ENCODE measurements around the gene AVPR2.

The AVPR2 gene

DNA sequence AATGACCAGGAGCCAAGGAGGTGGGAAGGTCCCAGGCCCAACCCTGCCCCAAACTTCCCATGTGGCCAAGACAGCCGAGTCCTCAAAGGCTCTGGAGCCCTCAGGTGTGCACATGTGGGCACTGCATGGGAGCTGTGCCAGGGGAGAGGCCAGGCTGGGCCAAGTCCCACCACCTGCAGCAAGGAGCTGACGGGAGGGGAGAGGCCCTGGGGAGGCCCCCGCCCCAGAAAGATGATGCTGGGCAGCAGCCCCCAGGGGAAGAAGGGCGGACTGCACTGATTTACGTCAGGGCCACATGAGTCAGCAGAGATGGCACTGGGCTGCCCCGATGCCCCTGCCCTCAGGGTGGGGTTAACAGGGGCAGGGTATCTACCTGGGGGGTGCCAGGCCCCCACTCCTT lies 19.9 kb upstream of the AVPR2 start (continued):
- TF ChIP-seq KLF8 (tag by site-specific recombination; IDR thresholded peaks at IDR 0.05) = no peak
- TF ChIP-seq ZNF626 (tag by site-specific recombination; IDR thresholded peaks at IDR 0.05) = no peak
- TF ChIP-seq ZBTB20 (tag by site-specific recombination; IDR thresholded peaks at IDR 0.05) = no peak
- TF ChIP-seq ZNF366 (tag by site-specific recombination; conservative IDR thresholded peaks at IDR 0.05) = no peak
- TF ChIP-seq MZF1 (tag by site-specific recombination; IDR thresholded peaks at IDR 0.05; ENCODE audit: borderline replicate concordance) = no peak
- TF ChIP-seq SP3 (tag by site-specific recombination; IDR thresholded peaks at IDR 0.05) = no peak
- TF ChIP-seq TCF7L2 (IDR thresholded peaks at IDR 0.05; ENCODE audit: borderline replicate concordance, low read depth, low read length) = no peak
- TF ChIP-seq, protein P1, sequence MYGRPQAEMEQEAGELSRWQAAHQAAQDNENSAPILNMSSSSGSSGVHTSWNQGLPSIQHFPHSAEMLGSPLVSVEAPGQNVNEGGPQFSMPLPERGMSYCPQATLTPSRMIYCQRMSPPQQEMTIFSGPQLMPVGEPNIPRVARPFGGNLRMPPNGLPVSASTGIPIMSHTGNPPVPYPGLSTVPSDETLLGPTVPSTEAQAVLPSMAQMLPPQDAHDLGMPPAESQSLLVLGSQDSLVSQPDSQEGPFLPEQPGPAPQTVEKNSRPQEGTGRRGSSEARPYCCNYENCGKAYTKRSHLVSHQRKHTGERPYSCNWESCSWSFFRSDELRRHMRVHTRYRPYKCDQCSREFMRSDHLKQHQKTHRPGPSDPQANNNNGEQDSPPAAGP (tag by site-specific recombination; IDR thresholded peaks at IDR 0.05) = peak; percentile 51
- TF ChIP-seq, protein P2, sequence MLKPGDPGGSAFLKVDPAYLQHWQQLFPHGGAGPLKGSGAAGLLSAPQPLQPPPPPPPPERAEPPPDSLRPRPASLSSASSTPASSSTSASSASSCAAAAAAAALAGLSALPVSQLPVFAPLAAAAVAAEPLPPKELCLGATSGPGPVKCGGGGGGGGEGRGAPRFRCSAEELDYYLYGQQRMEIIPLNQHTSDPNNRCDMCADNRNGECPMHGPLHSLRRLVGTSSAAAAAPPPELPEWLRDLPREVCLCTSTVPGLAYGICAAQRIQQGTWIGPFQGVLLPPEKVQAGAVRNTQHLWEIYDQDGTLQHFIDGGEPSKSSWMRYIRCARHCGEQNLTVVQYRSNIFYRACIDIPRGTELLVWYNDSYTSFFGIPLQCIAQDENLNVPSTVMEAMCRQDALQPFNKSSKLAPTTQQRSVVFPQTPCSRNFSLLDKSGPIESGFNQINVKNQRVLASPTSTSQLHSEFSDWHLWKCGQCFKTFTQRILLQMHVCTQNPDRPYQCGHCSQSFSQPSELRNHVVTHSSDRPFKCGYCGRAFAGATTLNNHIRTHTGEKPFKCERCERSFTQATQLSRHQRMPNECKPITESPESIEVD (tag by site-specific recombination; IDR thresholded peaks at IDR 0.05) = no peak
- TF ChIP-seq ZNF221 (tag by site-specific recombination; IDR thresholded peaks at IDR 0.05; ENCODE audit: borderline replicate concordance) = no peak
- no peak for TF ChIP-seq ZNF658 (tag by site-specific recombination; IDR thresholded peaks at IDR 0.05)
- no peak for TF ChIP-seq ZNF48 (tag by site-specific recombination; IDR thresholded peaks at IDR 0.05)
- no peak for TF ChIP-seq ZNF830 (tag by site-specific recombination; IDR thresholded peaks at IDR 0.05; ENCODE audit: low read depth)
- TF ChIP-seq ZIC2 (tag by site-specific recombination; IDR thresholded peaks at IDR 0.05) = peak; percentile 31; the same call in 1 of the 2 replicates
- TF ChIP-seq, protein P3, sequence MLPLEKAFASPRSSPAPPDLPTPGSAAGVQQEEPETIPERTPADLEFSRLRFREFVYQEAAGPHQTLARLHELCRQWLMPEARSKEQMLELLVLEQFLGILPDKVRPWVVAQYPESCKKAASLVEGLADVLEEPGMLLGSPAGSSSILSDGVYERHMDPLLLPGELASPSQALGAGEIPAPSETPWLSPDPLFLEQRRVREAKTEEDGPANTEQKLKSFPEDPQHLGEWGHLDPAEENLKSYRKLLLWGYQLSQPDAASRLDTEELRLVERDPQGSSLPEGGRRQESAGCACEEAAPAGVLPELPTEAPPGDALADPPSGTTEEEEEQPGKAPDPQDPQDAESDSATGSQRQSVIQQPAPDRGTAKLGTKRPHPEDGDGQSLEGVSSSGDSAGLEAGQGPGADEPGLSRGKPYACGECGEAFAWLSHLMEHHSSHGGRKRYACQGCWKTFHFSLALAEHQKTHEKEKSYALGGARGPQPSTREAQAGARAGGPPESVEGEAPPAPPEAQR (tag by site-specific recombination; IDR thresholded peaks at IDR 0.05) = no peak
- TF ChIP-seq, protein P4, sequence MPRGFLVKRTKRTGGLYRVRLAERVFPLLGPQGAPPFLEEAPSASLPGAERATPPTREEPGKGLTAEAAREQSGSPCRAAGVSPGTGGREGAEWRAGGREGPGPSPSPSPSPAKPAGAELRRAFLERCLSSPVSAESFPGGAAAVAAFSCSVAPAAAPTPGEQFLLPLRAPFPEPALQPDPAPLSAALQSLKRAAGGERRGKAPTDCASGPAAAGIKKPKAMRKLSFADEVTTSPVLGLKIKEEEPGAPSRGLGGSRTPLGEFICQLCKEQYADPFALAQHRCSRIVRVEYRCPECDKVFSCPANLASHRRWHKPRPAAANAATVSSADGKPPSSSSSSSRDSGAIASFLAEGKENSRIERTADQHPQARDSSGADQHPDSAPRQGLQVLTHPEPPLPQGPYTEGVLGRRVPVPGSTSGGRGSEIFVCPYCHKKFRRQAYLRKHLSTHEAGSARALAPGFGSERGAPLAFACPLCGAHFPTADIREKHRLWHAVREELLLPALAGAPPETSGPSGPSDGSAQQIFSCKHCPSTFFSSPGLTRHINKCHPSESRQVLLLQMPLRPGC (tag by site-specific recombination; IDR thresholded peaks at IDR 0.05) = no peak
- no peak for TF ChIP-seq ZNF670 (tag by site-specific recombination; IDR thresholded peaks at IDR 0.05; ENCODE audit: low read depth)
- no peak for TF ChIP-seq ZNF747 (tag by site-specific recombination; IDR thresholded peaks at IDR 0.05)
- no peak for TF ChIP-seq ZNF354C (tag by site-specific recombination; IDR thresholded peaks at IDR 0.05; ENCODE audit: borderline replicate concordance, low read depth)
- no peak for TF ChIP-seq ZNF324 (tag by site-specific recombination; IDR thresholded peaks at IDR 0.05)
- TF ChIP-seq, protein P5, sequence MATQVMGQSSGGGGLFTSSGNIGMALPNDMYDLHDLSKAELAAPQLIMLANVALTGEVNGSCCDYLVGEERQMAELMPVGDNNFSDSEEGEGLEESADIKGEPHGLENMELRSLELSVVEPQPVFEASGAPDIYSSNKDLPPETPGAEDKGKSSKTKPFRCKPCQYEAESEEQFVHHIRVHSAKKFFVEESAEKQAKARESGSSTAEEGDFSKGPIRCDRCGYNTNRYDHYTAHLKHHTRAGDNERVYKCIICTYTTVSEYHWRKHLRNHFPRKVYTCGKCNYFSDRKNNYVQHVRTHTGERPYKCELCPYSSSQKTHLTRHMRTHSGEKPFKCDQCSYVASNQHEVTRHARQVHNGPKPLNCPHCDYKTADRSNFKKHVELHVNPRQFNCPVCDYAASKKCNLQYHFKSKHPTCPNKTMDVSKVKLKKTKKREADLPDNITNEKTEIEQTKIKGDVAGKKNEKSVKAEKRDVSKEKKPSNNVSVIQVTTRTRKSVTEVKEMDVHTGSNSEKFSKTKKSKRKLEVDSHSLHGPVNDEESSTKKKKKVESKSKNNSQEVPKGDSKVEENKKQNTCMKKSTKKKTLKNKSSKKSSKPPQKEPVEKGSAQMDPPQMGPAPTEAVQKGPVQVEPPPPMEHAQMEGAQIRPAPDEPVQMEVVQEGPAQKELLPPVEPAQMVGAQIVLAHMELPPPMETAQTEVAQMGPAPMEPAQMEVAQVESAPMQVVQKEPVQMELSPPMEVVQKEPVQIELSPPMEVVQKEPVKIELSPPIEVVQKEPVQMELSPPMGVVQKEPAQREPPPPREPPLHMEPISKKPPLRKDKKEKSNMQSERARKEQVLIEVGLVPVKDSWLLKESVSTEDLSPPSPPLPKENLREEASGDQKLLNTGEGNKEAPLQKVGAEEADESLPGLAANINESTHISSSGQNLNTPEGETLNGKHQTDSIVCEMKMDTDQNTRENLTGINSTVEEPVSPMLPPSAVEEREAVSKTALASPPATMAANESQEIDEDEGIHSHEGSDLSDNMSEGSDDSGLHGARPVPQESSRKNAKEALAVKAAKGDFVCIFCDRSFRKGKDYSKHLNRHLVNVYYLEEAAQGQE (tag by site-specific recombination; IDR thresholded peaks at IDR 0.05) = no peak
- no peak for TF ChIP-seq ZFP41 (tag by site-specific recombination; IDR thresholded peaks at IDR 0.05; ENCODE audit: borderline replicate concordance)
- TF ChIP-seq, protein P6, sequence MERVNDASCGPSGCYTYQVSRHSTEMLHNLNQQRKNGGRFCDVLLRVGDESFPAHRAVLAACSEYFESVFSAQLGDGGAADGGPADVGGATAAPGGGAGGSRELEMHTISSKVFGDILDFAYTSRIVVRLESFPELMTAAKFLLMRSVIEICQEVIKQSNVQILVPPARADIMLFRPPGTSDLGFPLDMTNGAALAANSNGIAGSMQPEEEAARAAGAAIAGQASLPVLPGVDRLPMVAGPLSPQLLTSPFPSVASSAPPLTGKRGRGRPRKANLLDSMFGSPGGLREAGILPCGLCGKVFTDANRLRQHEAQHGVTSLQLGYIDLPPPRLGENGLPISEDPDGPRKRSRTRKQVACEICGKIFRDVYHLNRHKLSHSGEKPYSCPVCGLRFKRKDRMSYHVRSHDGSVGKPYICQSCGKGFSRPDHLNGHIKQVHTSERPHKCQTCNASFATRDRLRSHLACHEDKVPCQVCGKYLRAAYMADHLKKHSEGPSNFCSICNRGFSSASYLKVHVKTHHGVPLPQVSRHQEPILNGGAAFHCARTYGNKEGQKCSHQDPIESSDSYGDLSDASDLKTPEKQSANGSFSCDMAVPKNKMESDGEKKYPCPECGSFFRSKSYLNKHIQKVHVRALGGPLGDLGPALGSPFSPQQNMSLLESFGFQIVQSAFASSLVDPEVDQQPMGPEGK (tag by site-specific recombination; IDR thresholded peaks at IDR 0.05) = no peak
- no peak for TF ChIP-seq ZNF776 (tag by site-specific recombination; IDR thresholded peaks at IDR 0.05; ENCODE audit: borderline replicate concordance)
- TF ChIP-seq, protein P7, sequence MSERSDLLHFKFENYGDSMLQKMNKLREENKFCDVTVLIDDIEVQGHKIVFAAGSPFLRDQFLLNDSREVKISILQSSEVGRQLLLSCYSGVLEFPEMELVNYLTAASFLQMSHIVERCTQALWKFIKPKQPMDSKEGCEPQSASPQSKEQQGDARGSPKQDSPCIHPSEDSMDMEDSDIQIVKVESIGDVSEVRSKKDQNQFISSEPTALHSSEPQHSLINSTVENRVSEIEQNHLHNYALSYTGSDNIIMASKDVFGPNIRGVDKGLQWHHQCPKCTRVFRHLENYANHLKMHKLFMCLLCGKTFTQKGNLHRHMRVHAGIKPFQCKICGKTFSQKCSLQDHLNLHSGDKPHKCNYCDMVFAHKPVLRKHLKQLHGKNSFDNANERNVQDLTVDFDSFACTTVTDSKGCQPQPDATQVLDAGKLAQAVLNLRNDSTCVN (tag by site-specific recombination; optimal IDR thresholded peaks at IDR 0.05) = no peak
- TF ChIP-seq GLIS1 (tag by site-specific recombination; IDR thresholded peaks at IDR 0.05) = peak; percentile 53
- peak; percentile 48 for TF ChIP-seq GLIS2 (tag by site-specific recombination; IDR thresholded peaks at IDR 0.05)
- TF ChIP-seq ZNF600 (tag by site-specific recombination; IDR thresholded peaks at IDR 0.05) = no peak
